Stomach (tissue), 4 donors: ENCODE measurements around the gene GRIK2.

Source experiments
- CTCF ChIP-seq, 7 experiments: fragments of 450-650 bp in 4 of 7; fragments of 200-600 bp in 3 of 7; sonication (generic) in 3 of 7; IDR thresholded peaks; one replicate each; pipeline ENCODE4 v1.5.1; 2016 to 2019; ENCODE audit warnings: antibody characterized with exemption in 7 of 7, control low read depth in 2 of 7, mild to moderate bottlenecking in 1 of 7
- EP300 ChIP-seq: sonication (generic); formaldehyde crosslinking; IDR thresholded peaks from one replicate; pipeline ENCODE4 v1.6.1; 2017; ENCODE audit warnings: antibody characterized with exemption
- POLR2A ChIP-seq, 4 donors: fragments of 450-650 bp; IDR thresholded peaks; one replicate each; pipeline ENCODE4 v1.6.1; 2016; ENCODE audit warnings: antibody characterized with exemption in 4 of 4, control low read depth in 2 of 4, mild to moderate bottlenecking in 1 of 4, moderate library complexity in 1 of 4
- POLR2AphosphoS5 ChIP-seq, 3 donors: sonication (generic); formaldehyde crosslinking; IDR thresholded peaks; one replicate each; pipeline ENCODE4 v1.6.1; 2016; ENCODE audit warnings: antibody characterized with exemption in 3 of 3

- no peak for TF ChIP-seq POLR2AphosphoS5 (IDR thresholded peaks at IDR 0.05)
- TF ChIP-seq CTCF (IDR thresholded peaks at IDR 0.05) = no peak
- TF ChIP-seq POLR2A (IDR thresholded peaks at IDR 0.05) = no peak
- no peak for TF ChIP-seq EP300
Observed at GRCh38 chr6:101597693-101598092, 204.2 kb downstream of the GRIK2 start.
